Sigmoid colon (tissue), 7 donors: ENCODE data around the gene TRPC1. TPM values are rescaled to one million over a fixed set of nuclear protein-coding genes. Genes with fewer than 3 reads are reported as not detected.

Source experiments
- DNase-seq: peaks from one replicate; pipeline ENCODE4 v3.0.0-alpha.2; 2019
- H3K27ac ChIP-seq, 4 donors: fragments of 200-600 bp; sonication (generic); one replicate each; pipeline ENCODE4 v1.5.1; 2016 to 2019; ENCODE audit warnings: mild to moderate bottlenecking in 1 of 4
- H3K27me3 ChIP-seq, 3 donors: fragments of 200-600 bp; sonication (generic); one replicate each; pipeline ENCODE4 v1.5.1; 2019; ENCODE audit warnings: mild to moderate bottlenecking in 1 of 3
- H3K36me3 ChIP-seq, 4 donors: fragments of 200-600 bp; sonication (generic); one replicate each; pipeline ENCODE4 v1.5.1; 2016 to 2019
- H3K4me1 ChIP-seq, 4 donors: fragments of 200-600 bp; sonication (generic); one replicate each; pipeline ENCODE4 v1.5.1; 2017 to 2019
- H3K4me3 ChIP-seq, 4 donors: fragments of 200-600 bp; sonication (generic); one replicate each; pipeline ENCODE4 v1.5.1; 2017 to 2019; ENCODE audit warnings: mild to moderate bottlenecking in 2 of 4, moderate library complexity in 1 of 4
- H3K9me3 ChIP-seq, 4 donors: fragments of 200-600 bp in 3 of 4; sonication (generic) in 3 of 4; one replicate each; pipeline versions ENCODE4 v1.5.1 to v1.6.1; 2013 to 2019
- EP300 ChIP-seq, 4 donors: sonication (generic); formaldehyde crosslinking; IDR thresholded peaks; one replicate each; pipeline ENCODE4 v1.6.1; 2017; ENCODE audit warnings: antibody characterized with exemption in 4 of 4
- POLR2A ChIP-seq, 2 donors: fragments of 450-650 bp; IDR thresholded peaks; one replicate each; pipeline ENCODE4 v1.6.1; 2016; ENCODE audit warnings: antibody characterized with exemption in 2 of 2, mild to moderate bottlenecking in 2 of 2, moderate library complexity in 2 of 2
- POLR2AphosphoS5 ChIP-seq, 4 donors: sonication (generic); formaldehyde crosslinking; IDR thresholded peaks; one replicate each; pipeline ENCODE4 v1.6.1; 2017; ENCODE audit warnings: antibody characterized with exemption in 4 of 4
- WGBS, 2 donors: extraction: QIAGEN DNeasy Blood & Tissue Kit; methylation state at CpG; one replicate each; pipeline ENCODE4 v1.1.7; 2013; 5-methylcytosine and 5-hydroxymethylcytosine counted together
- intact Hi-C: fragments of 100-400 bp; cut with DNase I; formaldehyde crosslinking; loops from one replicate; pipeline ENCODE4 v1.15.1; 2023
- polyA plus RNA-seq, 3 donors: library from polyadenylated mRNA; stranded (reverse); fragments of 200-250 nt; gene quantifications; one replicate each; pipeline ENCODE4 v1.2.3, GENCODE V29; 2013
- total RNA-seq, 4 donors: library from RNA; depleted of rRNA; stranded (reverse); fragments of >200 nt; gene quantifications; one replicate each; pipeline ENCODE4 v1.1.0, GENCODE V29; 2016
- TF ChIP-seq, protein P1 (sequence below), 4 experiments: fragments of 450-650 bp in 3 of 4; fragments of 200-600 bp in 1 of 4; IDR thresholded peaks; one replicate each; pipeline ENCODE4 v1.5.1; 2016 to 2019; ENCODE audit warnings: antibody characterized with exemption in 4 of 4, mild to moderate bottlenecking in 3 of 4, moderate library complexity in 2 of 4
- donor health status: healthy with polysubstance abuse.
- donor health status: Bipolar disorder and iron deficiency.
- donor health status: healthy.

The TRPC1 gene
- total and polyA plus RNA-seq, 7 donors = 1.1 to 31.0 (median 21.6) TPM; not detected in 1

DNA sequence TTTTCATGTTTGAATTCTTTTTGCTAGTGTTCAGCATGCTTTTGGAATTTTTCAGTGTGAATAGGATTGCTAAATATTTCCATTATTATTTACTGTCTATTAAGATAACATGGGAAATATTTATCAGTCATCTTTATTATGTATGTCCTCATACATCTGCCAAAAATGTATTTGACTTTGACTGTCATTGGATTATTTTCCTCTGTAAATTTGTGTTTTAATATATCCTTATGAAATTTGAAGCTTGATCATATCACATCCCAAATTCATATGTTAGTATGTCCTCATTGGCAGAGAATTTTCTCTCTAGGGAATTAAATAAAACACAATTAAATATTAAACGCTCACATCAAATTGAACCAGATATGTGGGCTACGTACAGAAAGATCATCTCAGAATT, 32.3 kb upstream of the TRPC1 start:
- Histone ChIP-seq H3K4me1 (peaks cover 0 to 5% (median 0%) of the 10 kb centered on the region in 4 donors), H3K27me3 (no peaks in the 10 kb centered on the region), H3K36me3 (no peaks in the 10 kb centered on the region), H3K9me3 (no peaks in the 10 kb centered on the region), H3K27ac (no peak overlapping the region), H3K4me3 (no peak overlapping the region)
- no peak for DNase-seq
- whole genome bisulfite sequencing, 2 donors = 83 to 91% methylated on average over 2 of the region's 2 CpGs
- TF ChIP-seq, protein P1, sequence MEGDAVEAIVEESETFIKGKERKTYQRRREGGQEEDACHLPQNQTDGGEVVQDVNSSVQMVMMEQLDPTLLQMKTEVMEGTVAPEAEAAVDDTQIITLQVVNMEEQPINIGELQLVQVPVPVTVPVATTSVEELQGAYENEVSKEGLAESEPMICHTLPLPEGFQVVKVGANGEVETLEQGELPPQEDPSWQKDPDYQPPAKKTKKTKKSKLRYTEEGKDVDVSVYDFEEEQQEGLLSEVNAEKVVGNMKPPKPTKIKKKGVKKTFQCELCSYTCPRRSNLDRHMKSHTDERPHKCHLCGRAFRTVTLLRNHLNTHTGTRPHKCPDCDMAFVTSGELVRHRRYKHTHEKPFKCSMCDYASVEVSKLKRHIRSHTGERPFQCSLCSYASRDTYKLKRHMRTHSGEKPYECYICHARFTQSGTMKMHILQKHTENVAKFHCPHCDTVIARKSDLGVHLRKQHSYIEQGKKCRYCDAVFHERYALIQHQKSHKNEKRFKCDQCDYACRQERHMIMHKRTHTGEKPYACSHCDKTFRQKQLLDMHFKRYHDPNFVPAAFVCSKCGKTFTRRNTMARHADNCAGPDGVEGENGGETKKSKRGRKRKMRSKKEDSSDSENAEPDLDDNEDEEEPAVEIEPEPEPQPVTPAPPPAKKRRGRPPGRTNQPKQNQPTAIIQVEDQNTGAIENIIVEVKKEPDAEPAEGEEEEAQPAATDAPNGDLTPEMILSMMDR (IDR thresholded peaks at IDR 0.05) = no peak
- TF ChIP-seq POLR2A (IDR thresholded peaks at IDR 0.05) (no peak), POLR2AphosphoS5 (IDR thresholded peaks at IDR 0.05) (no peak), EP300 (IDR thresholded peaks at IDR 0.05) (no peak)
- intact Hi-C loops = no loop called here

DNA sequence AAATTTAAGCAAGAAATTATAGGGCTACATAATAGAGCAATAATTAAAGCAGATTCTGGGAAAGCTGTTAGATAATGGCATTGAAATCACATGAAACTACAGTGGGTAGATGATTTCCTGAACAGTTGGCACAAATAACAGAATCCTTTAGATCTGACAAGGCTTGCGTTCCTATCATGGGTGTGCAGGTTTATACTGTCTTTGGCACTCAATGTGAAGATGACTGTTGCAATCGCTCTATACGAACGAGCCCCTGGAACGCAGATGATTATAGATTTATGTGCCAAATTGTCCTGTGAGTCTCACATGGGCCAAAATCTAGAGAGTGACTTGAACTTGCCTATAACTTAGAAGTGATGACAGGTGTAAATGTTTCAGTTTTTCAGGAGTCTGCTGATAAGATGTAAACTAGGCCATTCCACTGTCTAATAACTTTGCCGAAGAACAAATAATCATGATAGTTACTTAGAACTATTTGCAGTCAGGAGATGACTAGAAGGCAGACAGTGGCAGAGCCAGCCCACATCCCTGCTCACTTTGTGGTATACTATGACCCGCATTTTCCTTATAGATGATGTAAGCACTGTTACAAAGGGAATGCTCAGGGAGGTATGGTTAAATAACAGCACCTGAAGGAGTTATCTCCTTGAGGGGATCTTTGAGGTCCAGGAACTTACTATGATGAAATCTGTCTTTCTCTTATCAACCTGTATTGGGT, 30.5 kb upstream of the TRPC1 start:
- Histone ChIP-seq H3K9me3 (no peaks in the 10 kb centered on the region), H3K4me1 (peaks cover 0 to 5% (median 0%) of the 10 kb centered on the region in 4 donors), H3K27me3 (no peaks in the 10 kb centered on the region), H3K4me3 (no peak overlapping the region), H3K36me3 (no peaks in the 10 kb centered on the region), H3K27ac (no peak overlapping the region)
- intact Hi-C loops = no loop called here
- no peak for DNase-seq
- WGBS, 2 donors = 88 to 92% methylated on average over 7 of the region's 7 CpGs
- TF ChIP-seq EP300 (IDR thresholded peaks at IDR 0.05) (no peak), POLR2A (IDR thresholded peaks at IDR 0.05) (no peak), POLR2AphosphoS5 (IDR thresholded peaks at IDR 0.05) (no peak)
- TF ChIP-seq, protein P1 (IDR thresholded peaks at IDR 0.05) = no peak

DNA sequence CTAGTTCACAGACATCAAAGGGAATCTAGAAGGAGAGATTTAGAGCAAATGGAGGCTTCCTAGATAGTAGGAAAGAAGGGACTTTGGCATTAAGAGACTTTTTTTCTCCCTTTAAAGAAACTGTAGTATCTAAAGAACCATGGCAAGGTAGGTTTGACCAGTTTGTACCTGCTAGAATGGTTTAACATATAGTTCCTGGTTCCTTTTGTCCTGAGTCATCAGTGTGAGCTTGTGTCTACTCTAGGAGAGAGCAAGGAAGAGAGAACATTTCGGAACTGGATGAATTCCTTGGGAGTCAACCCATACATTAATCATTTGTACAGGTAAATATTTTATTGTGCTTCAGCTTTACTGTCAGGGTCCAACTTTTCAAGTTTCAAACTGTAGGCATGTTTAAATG, 29.6 kb upstream of the TRPC1 start:
- no peaks in the 10 kb centered on the region for H3K27me3 ChIP-seq
- no peak overlapping the region for H3K4me3 ChIP-seq
- H3K9me3 ChIP-seq = no peaks in the 10 kb centered on the region
- no peak for DNase-seq
- H3K27ac ChIP-seq = no peak overlapping the region
- no peaks in the 10 kb centered on the region for H3K36me3 ChIP-seq
- H3K4me1 ChIP-seq = peaks cover 0 to 5% (median 0%) of the 10 kb centered on the region in 4 donors
- TF ChIP-seq, protein P1 (IDR thresholded peaks at IDR 0.05) = no peak
- TF ChIP-seq POLR2A (IDR thresholded peaks at IDR 0.05) (no peak), EP300 (IDR thresholded peaks at IDR 0.05) (no peak), POLR2AphosphoS5 (IDR thresholded peaks at IDR 0.05) (no peak)
- intact Hi-C loops = no loop called here
- 96 to 98% methylated on average over 1 of the region's 1 CpG for WGBS, 2 donors

DNA sequence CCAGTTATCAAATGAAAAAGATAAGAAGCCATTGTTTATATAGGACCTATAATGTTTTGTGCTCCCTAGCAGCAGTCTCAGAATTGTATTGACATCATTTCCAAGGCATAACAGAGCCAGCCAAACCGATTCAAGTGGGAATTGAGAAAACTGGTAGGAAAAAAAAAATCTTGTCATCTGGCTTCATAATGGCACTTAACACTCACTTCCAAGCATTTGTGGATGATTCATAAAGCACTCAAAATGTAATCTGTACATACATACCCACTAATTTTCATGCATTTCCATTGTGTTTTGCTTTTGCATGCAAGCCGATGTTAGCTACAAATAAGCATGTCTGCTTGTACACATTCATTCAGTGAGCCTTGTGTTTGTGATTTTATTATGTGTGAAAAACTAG, 18.6 kb upstream of the TRPC1 start:
- Histone ChIP-seq H3K36me3 (no peaks in the 10 kb centered on the region), H3K9me3 (no peaks in the 10 kb centered on the region), H3K4me3 (no peak overlapping the region), H3K27ac (no peak overlapping the region), H3K4me1 (no peaks in the 10 kb centered on the region), H3K27me3 (no peaks in the 10 kb centered on the region)
- no peak for DNase-seq
- intact Hi-C loops = no loop called here
- TF ChIP-seq, protein P1 (IDR thresholded peaks at IDR 0.05) = no peak
- TF ChIP-seq POLR2A (IDR thresholded peaks at IDR 0.05) = no peak
- TF ChIP-seq POLR2AphosphoS5 (IDR thresholded peaks at IDR 0.05) = no peak
- no peak for TF ChIP-seq EP300 (IDR thresholded peaks at IDR 0.05)
- WGBS, 2 donors = 72 to 76% methylated on average over 2 of the region's 2 CpGs
